ENCODE measurements around the gene MADD.
A peak's percentile ranks its signal among the peaks of the same experiment; 100 is the strongest.

MADD gene

DNA sequence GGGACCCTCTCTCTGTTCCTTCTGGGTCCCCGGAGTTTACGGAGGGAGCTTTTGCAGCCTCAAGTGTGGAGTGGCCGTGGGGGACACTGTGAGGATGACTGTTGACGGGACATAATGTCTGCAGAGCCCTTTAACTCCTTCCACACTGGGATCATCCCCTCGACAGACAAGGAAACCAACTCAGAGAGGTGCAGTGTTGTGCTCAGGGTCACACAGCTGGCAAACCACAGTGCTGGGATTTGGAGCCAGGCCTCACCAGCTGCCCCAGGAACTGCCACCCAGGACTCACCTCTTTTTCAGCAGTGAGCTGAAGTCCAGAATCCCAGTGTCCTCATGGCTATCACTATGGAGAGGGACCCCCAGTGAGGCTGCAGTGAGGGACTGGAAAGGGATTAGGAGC, 77.2 kb downstream of the MADD start:
- no peak for DNase-seq (ENCODE audit: low read depth in 1 of 2, low spot score in 1 of 2)
- in situ Hi-C loops (cut with HindIII; ENCODE audit: low pct_unique_long_range_greater_than_20kb, low sequenced_read_pairs), result no loop called here
- no peak for TF ChIP-seq JUND (IDR thresholded peaks at IDR 0.05; ENCODE audit: low read depth)

DNA sequence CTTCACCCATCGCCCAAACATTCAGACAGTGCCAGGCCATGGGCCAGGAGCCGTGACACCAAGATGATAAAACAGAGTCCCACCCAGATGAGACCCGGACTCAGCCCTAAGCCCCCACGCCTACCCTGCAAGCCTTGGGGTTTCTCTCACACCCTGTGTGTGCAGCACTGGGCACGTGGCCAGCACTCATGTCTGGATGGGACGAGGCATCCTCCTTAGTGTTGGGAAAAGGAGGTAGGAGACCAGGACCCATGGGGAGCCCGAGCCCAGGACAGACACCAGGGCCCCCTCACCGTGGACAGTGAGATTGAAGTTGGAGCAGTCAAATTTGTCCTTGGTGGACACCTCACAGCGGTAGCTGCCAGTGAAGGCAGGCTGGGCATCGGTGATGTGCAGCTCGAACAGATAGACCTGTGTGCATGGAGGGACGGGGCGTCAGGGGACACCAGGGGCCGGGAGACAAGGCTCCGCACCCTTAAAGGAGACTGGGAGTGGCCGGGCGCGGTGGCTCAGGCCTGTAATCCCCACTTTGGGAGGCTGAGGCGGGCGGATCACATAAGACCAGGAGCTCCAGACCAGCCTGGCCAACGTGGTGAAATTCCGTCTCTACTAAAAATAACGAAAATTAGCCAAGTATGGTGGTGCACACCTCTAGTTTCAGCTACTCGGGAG, 78.3 kb downstream of the MADD start:
- DNase-seq (ENCODE audit: low read depth in 1 of 2, low spot score in 1 of 2), result no peak
- TF ChIP-seq JUND (IDR thresholded peaks at IDR 0.05; ENCODE audit: low read depth), result no peak
- in situ Hi-C loops (cut with HindIII; ENCODE audit: low pct_unique_long_range_greater_than_20kb, low sequenced_read_pairs), result no loop called here

DNA sequence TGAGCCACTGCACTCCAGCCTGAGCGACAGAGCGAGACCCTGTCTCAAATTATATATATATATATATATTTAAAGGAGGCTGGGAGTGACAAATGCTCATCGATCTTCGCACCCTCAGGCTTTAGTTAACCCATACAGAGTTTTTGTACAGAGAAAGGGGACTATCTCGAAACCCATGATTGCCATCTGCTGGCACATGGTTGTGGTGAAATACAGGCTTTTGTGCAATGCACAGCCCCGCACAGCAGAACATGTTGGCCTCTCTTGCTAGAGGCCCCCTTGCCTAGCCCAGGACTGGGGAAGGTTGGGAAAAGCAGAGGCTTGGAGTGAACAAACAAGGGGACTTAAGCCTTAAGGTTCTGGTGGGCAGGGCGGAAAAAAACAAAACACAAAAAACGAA, 78.9 kb downstream of the MADD start:
- in situ Hi-C loops (cut with HindIII; ENCODE audit: low pct_unique_long_range_greater_than_20kb, low sequenced_read_pairs), result no loop called here
- peak; percentile 50 to 61 for DNase-seq (ENCODE audit: low read depth in 1 of 2, low spot score in 1 of 2)

DNA sequence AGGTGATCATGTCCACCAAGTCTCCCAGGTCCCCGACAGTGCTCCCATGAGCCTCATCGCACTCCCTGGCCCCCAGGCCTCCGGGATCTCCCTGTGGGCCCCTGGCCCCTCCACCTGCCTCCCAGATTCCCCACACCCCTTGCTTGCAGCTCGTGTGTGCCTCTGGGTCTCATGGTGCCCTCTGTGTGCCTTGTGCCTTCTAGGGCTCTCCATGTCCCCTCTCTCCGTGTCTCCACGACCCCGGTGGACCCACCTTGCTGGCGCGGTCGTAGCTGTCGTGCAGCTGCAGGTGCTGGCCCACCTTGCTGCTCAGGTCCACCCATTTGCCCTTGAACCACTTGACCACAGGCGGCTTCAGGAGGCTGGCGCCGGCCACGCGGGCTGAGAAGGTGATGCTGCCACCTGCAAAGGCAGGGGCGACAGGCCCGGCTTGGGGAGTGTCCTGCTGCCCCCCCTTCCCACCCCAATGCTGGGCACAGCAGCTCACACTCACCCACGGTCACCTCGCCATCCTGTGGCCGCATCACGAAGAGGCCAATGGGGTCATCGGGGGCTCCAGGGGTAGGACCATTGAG, 79.7 kb downstream of the MADD start:
- DNase-seq (ENCODE audit: low read depth in 1 of 2, low spot score in 1 of 2), result no peak
- TF ChIP-seq JUND (IDR thresholded peaks at IDR 0.05; ENCODE audit: low read depth), result no peak
- in situ Hi-C loops (cut with HindIII; ENCODE audit: low pct_unique_long_range_greater_than_20kb, low sequenced_read_pairs), result no loop called here

More for the DNA sequence above, 78.9 kb downstream of the MADD start:
- TF ChIP-seq JUND (IDR thresholded peaks at IDR 0.05; ENCODE audit: low read depth), result no peak

DNA sequence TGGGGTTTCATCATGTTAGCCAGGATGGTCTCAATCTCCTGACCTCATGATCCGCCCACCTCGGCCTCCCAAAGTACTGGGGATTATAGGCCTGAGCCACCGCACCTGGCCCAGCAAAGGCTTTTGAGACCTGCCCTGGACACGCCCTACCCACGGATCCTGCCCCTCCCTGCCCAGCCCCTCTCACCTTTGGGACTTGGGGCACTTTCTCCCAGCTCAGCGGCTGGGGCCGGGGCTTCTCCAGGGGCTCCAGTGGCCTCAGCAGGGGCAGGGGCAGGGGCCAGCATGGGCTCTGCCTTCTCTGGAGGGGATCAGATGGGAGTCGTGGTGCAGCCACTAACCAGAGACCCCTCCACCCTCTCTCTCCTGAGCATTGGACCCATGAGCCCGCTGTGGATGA, 80.4 kb downstream of the MADD start:
- no peak for DNase-seq (ENCODE audit: low read depth in 1 of 2, low spot score in 1 of 2)
- TF ChIP-seq JUND (IDR thresholded peaks at IDR 0.05; ENCODE audit: low read depth), result no peak
- in situ Hi-C loops (cut with HindIII; ENCODE audit: low pct_unique_long_range_greater_than_20kb, low sequenced_read_pairs), result no loop called here

- no peak for TF ChIP-seq JUND (IDR thresholded peaks at IDR 0.05; ENCODE audit: low read depth)
- in situ Hi-C loops (cut with HindIII; ENCODE audit: low pct_unique_long_range_greater_than_20kb, low sequenced_read_pairs), result no loop called here
- DNase-seq (ENCODE audit: low read depth in 1 of 2, low spot score in 1 of 2), result no peak
These were observed 81.5 kb downstream of the MADD start for GRCh38 chr11:47351156-47352126.

GRCh38 chr11:47352556-47352955, 82.6 kb downstream of the MADD start, which contains the start of gene MYBPC3:
TSS of gene MYBPC3 (minus strand) at chr11:47352702. CDS start at chr11:47352647, 55 bp downstream.
- DNase-seq (ENCODE audit: low read depth in 1 of 2, low spot score in 1 of 2), result no peak
- no peak for TF ChIP-seq JUND (IDR thresholded peaks at IDR 0.05; ENCODE audit: low read depth)
- in situ Hi-C loops (cut with HindIII; ENCODE audit: low pct_unique_long_range_greater_than_20kb, low sequenced_read_pairs), result no loop called here

DNA sequence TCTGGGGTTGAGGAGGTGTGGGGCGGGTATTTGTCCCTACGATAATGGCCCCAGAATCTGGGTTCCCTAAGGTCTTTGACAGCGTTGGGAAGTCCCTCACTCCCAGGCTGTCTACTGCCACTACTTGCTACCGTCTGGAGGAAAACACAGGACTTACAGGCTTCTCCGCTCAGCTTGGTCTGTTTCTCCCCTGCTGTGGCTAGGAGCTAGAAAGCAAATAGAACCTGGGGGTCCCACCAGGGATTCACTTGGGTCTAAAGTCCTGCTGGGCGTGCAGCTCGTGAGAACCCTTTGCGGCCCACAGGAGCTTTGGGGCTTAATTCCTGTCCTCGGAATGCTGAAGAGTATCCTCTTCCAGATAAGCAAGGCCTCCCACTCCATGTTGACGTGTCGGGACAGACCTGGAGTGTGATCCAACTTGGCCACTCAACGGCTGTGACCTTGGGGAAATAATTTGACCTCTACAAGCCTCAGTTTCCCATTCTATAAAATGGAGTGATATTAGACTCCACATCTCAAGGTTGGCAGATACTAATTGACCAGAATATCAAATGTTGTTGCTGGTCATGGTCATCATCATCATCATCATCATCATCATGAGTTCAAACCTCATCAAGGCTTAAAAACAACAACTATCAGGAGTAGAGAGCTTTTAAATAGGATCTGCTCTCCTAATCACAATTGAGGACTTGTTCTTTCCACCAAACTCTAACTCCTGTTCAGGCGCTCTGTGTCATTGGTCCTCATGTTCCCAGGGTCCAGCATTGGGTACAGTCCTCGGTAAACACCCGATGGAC, 84.2 kb downstream of the MADD start:
- no peak for DNase-seq (ENCODE audit: low read depth in 1 of 2, low spot score in 1 of 2)
- no peak for TF ChIP-seq JUND (IDR thresholded peaks at IDR 0.05; ENCODE audit: low read depth)
- in situ Hi-C loops (cut with HindIII; ENCODE audit: low pct_unique_long_range_greater_than_20kb, low sequenced_read_pairs), result no loop called here

- no peak for TF ChIP-seq JUND (IDR thresholded peaks at IDR 0.05; ENCODE audit: low read depth)
- DNase-seq (ENCODE audit: low read depth in 1 of 2, low spot score in 1 of 2), result peak in 1 of 2 experiments; percentile 50
- in situ Hi-C loops (cut with HindIII; ENCODE audit: low pct_unique_long_range_greater_than_20kb, low sequenced_read_pairs), result no loop called here
These were observed 85.0 kb downstream of the MADD start for GRCh38 chr11:47354913-47355282.

DNA sequence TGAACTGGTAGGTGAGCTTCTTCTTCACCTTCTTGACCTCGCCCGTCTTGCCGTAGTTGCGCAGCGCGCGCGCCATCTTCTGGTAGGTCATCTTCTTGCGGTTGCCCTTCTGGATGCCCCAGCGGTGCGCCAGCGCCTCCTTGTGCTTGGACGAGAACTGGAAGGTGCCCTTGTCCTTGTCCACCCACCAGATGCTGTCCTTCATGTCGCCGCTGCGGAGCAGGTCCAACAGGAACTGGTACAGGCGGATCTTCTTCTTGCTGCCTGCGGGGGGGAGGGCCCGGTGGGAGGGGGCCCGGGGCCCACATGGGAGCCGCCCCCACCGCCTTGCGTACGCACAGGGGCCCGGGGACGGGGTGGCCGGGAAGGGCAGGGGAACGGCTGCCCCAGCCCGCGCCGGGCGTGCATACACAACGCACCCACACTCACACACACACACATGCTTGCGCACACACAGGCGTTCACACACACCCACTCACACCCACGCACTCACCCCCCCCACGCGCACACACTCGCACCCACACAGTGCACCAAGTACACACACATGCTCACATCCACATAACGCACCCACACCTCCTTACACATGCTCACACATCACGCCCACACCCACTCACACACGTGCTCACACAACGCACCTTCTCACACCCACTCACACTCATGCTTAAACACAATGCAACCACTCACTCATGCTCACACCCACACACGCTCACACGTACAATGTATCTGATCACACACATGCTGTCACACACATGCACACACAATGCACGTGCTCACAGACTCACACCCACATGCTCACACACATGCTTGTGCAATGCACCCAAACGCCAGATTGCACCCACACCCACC, 85.6 kb downstream of the MADD start:
- in situ Hi-C loops (cut with HindIII; ENCODE audit: low pct_unique_long_range_greater_than_20kb, low sequenced_read_pairs), result no loop called here
- DNase-seq (ENCODE audit: low read depth in 1 of 2, low spot score in 1 of 2), result peak; percentile 96 to 98
- no peak for TF ChIP-seq JUND (IDR thresholded peaks at IDR 0.05; ENCODE audit: low read depth)

Data from T47D (cell line).